Measurements from ENCODE around the gene TRIM5. TPM values are rescaled to one million over a fixed set of nuclear protein-coding genes. Genes with fewer than 3 reads are reported as not detected.
"Not testable (repeated sequence)": the region's sequence is repeated elsewhere in the genome, so short reads cannot be mapped to it uniquely, and the experiment has no call there.

Gene TRIM5
- total RNA-seq, 1 donor from 2014 or later = 44.3 TPM

- no peak for DNase-seq (ENCODE audit: low read depth)
These were observed 3.6 kb upstream of the TRIM5 start for GRCh38 chr11:5688482-5688881.

GRCh38 chr11:5686426-5686825 lies 1.6 kb upstream of the TRIM5 start:
- no peak for DNase-seq (ENCODE audit: low read depth)

- DNase-seq (ENCODE audit: low read depth) = no peak
These were observed 733 bp downstream of the TRIM5 start for GRCh38 chr11:5684036-5684645.

- DNase-seq (ENCODE audit: low read depth) = not testable (repeated sequence)
These were observed 1.3 kb downstream of the TRIM5 start for GRCh38 chr11:5683620-5684019.

DNA sequence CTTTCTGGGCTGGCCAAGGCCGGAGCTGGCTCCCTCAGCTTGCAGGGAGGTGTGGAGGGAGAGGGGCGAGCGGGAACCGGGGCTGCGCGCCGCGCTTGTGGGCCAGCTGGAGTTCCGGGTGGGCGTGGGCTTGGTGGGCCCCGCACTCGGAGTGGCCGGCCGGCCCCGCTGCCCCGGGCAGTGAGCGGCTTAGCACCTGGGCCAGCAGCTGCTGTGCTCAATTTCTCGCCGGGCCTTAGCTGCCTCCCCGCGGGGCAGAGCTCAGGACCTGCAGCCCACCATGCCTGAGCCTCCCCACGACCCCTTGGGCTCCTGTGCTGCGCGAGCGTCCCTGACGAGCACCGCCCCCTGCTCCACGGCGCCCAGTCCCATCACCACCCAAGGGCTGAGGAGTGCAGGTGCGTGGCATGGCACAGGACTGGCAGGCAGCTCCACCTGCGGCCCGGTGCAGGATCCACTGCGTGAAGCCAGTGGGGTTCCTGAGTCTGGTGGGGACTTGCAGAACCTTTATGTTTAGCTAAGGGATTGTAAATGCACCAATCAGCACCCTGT lies 1.9 kb downstream of the TRIM5 start:
- DNase-seq (ENCODE audit: low read depth) = not testable (repeated sequence)

DNA sequence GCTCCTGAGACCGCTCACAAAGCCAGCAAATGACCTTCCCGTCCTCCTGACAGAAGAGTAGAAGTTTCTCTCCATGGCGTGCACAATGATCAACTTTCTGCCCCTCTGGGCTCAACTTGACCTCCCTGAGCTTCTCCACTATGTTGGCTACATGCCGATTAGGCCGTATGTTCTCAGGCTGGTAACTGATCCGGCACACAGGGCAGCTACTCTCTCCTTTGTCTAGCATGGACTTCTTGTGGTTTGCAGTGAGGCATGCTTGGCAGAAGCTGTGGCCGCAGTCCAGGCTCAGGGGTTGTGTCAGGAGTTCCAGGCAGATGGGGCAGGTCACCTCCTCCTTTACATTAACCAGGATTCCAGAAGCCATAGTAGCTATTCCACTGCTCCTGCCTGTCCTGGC lies 5.1 kb downstream of the TRIM5 start:
- peak; percentile 38 for DNase-seq (ENCODE audit: low read depth)

GRCh38 chr11:5674391-5674790 lies 10.5 kb downstream of the TRIM5 start:
- DNase-seq (ENCODE audit: low read depth) = no peak

GRCh38 chr11:5671831-5672230 lies 13.0 kb downstream of the TRIM5 start:
- DNase-seq (ENCODE audit: low read depth) = peak; percentile 37

DNA sequence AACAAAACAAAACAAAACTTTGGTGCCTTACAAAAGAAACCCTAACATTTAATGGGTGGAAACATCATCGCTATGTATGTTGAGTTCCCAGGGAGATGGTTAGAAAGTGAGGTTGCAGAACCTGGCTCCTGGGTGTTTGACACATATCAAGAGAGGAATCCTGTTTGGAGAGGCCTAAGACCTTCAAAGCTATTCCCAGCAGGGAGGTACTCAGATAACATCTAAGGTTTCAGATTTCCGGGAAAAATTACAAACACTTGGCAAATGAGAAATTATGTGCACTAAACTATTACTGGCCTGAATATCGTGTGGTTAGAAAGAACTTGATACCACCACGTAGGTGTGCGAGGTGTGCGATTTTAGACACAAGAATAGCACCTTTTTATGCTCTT lies 18.5 kb downstream of the TRIM5 start:
- DNase-seq (ENCODE audit: low read depth) = no peak

- no peak for DNase-seq (ENCODE audit: low read depth)
These were observed 19.0 kb downstream of the TRIM5 start for GRCh38 chr11:5665746-5666401.

DNA sequence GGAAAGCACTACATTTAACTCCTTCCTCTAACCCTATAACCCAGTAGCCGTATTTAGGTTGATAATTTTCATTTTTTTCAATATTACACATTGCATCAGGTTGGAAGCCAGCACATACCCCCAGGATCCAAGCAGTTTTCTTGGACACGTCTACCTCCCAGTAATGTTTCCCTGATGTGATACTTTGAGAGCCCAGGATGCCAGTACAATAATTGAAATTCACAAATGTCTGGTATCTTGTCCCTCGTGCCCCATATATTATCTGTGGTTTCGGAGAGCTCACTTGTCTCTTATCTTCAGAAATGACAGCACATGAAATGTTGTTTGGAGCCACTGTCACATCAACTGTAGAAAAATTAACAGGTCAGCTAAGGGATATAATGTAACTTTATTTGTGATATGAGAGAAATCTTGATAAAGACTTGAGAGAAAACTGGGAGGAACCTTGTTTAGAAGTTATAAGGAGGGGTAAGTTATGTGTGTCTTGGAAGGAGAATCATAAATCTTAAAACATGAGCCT lies 19.8 kb downstream of the TRIM5 start:
- DNase-seq (ENCODE audit: low read depth) = no peak

GRCh38 chr11:5663511-5663910 lies 21.4 kb downstream of the TRIM5 start:
- DNase-seq (ENCODE audit: low read depth) = no peak

GRCh38 chr11:5658318-5658717 lies 26.6 kb downstream of the TRIM5 start:
- DNase-seq (ENCODE audit: low read depth) = no peak

DNA sequence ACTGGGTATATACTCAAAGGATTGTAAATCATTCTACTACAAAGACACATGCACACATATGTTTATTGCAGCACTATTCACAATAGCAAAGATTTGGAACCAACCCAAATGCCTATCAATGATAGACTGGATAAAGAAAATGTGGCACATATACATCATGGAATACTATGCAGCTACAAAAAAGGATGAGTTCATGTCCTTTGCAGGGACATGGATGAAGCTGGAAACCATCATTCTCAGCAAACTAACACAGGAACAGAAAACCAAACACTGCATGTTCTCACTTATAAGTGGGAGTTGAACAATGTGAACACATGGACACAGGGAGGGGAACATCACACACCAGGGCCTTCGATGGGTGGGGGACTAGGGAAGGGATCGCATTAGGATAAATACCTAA lies 27.9 kb downstream of the TRIM5 start:
- DNase-seq (ENCODE audit: low read depth) = not testable (repeated sequence)

DNA sequence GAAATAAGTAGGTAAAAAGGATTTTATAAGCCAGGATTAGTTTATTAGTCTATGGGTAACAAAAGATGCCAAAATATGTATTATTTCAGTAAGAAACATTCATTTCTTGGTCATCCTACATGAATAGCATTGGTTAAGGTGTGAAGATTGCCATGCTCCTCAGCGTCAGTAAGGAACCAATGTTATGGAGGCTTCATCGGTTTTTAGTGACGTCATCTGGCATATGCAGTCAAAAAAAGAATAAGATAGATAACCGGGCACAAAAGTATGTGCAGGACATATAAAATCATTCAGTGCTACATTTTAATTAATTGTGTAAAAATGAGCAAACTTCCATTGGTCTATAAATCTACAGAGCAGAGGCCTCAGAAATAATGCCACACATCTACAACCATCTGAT lies 29.4 kb downstream of the TRIM5 start:
- DNase-seq (ENCODE audit: low read depth) = no peak

GRCh38 chr11:5646139-5646538 lies 38.7 kb downstream of the TRIM5 start:
- no peak for DNase-seq (ENCODE audit: low read depth)

DNA sequence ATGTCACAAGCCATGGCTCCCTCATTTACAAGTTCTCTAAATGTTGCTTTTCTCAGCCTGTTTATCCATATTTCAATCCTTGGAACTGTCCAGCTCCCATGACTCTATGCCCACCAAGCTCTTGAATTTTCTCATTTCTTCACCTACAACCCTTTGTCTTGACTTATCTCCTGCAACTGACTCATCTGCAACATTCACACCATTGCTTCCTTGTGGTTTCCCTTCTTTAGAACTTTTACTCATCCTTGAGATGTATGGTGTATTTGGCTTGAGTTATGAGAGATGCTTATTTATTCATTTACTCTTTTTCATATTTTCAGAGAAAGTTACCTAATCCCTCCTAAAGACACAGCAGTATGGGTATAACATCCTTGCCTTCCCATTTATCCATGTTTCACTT lies 41.3 kb downstream of the TRIM5 start:
- DNase-seq (ENCODE audit: low read depth) = no peak

- DNase-seq (ENCODE audit: low read depth) = no peak
These were observed 44.9 kb downstream of the TRIM5 start for GRCh38 chr11:5639953-5640352.

- no peak for DNase-seq (ENCODE audit: low read depth)
These were observed 52.8 kb downstream of the TRIM5 start for GRCh38 chr11:5631969-5632635.

GRCh38 chr11:5631417-5631816 lies 53.5 kb downstream of the TRIM5 start:
- no peak for DNase-seq (ENCODE audit: low read depth)

GRCh38 chr11:5626196-5626595 lies 58.7 kb downstream of the TRIM5 start:
- peak; percentile 52 for DNase-seq (ENCODE audit: low read depth)

GRCh38 chr11:5625281-5625680 lies 59.6 kb downstream of the TRIM5 start:
- no peak for DNase-seq (ENCODE audit: low read depth)
